GM19025 (cell line): ENCODE results near the gene DUOXA1.
"Not testable (repeated sequence)": the region's sequence is repeated elsewhere in the genome, so short reads cannot be mapped to it uniquely, and the experiment has no call there.

Experiments
- ATAC-seq: cut with Tn5 transposase; IDR thresholded peaks from one replicate; pipeline ENCODE4 v1.9.1; 2021; ENCODE audit warnings: mild to moderate bottlenecking, low read depth, moderate library complexity; ENCODE audit not compliant: unreplicated experiment

The DUOXA1 gene

GRCh38 chr15:45151998-45152828 lies 22.5 kb upstream of the DUOXA1 start:
- ATAC-seq = no peak

DNA sequence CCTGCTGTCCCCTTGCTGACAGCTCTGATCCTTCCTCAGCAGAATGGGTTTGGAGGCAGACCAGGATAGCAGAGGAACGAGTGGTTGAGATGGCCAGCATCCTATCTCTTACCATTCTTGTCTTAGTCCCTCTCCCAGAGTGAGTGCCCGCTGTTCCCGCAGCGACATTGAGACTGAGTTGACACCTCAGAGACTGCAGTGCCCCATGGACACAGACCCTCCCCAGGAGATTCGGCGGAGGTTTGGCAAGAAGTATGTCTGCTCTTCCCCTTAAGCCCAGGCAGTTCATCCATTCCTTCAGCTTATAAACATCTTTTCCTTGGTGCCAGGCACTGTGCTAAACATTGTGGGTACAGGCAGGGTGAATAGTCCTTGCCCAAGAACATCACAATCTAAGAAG lies 21.3 kb upstream of the DUOXA1 start:
- ATAC-seq = no peak

DNA sequence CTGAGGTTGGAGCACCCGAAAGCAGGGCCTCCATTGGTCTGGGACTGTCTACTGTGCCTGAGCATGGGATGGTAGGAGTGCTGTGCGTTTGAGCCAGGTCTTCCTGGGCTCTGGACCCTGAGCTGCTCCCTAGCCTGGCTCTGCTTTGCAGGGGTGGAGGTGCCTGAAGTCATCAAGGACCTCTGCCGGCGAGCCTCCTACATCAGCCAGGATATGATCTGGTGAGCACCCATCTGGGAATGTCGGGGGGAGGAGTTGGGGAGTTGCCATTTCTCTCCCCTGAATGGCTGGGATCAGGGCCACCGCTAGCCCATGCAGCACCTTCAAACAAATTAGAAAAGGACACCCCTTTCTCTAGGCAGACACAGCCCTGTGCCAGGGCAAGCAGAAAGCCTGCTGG lies 20.8 kb upstream of the DUOXA1 start:
- ATAC-seq = no peak

DNA sequence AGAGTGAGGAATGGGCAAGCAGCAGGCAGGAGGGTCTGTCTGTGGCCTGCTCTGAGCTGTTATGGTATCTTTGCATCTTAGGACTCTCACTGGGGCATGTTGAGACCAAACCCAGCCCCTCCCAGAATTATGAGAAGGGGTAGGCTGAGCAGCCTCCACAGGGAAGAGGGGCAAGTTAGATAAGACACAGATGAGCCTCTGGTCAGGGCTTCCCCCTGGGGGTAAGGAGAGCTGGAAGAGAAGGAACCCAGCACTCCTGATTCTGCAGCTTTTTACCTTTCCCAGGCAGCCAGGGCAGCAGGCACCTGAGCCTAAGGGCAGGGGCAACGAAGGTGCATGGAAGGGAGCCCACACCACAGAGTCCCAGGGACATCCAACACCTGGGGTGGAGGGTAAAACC lies 19.4 kb upstream of the DUOXA1 start:
- ATAC-seq = no peak

DNA sequence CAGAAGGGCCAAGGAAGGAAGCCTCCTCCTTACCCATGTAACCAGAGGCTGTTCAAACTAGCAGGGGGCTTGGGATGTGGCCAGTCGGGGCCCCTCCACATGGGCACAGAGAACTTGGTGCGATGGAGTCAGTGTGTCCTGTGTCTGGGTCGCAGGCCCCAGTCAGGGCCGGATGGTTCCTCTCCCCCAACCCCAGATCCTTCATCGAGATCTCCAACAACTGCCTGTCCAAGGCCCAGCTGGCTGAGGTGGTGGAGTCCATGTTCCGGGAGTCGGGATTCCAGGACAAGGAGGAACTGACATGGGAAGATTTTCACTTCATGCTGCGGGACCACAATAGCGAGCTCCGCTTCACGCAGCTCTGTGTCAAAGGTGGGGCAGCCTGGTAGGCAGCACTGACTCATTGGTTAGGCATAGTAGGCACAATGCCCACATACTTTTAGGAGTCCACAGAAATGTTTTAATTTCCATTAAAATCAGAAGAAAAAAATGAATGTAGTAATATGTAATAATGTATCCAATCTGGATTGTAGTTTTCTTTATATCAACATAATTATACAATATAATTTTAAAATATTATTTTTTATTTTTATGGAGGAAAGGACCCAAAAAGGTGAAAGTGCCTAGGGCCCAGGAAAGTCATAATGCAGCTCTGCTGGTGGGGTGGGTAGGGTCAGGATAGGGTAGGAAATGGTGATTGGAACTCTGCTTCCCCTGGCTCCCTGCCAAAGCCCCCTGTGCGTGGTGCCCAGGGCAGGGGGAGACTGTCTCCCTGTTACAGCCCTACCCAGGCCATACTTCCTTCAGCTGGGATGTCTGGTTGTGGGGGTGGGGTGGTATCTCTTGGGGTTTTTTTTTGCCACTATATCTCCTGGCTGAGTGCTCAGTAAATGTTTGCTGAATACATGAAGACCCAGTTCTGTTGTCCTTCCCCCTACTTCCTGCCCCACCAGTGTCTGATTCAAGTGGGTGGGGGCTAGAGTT lies 18.7 kb upstream of the DUOXA1 start:
- ATAC-seq = no peak

DNA sequence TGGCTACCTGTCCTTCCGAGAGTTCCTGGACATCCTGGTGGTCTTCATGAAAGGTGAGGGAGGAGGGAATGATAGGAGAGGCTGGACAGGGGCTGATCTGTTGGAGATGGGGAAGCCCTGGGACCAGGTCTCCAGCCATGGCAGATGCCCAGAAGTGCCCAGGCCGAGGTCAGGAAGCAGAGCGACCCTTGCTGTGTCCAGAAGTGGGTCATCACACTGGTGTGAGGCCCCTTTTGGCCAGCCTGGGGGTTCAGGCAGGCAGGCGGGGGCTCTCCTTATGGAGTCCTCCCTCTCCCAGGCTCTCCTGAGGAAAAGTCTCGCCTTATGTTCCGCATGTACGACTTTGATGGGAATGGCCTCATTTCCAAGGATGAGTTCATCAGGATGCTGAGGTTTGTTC lies 17.9 kb upstream of the DUOXA1 start:
- no peak for ATAC-seq

- no peak for ATAC-seq
Observed at GRCh38 chr15:45146405-45146804, 16.7 kb upstream of the DUOXA1 start.

GRCh38 chr15:45144775-45145174 lies 15.1 kb upstream of the DUOXA1 start:
- ATAC-seq = no peak

DNA sequence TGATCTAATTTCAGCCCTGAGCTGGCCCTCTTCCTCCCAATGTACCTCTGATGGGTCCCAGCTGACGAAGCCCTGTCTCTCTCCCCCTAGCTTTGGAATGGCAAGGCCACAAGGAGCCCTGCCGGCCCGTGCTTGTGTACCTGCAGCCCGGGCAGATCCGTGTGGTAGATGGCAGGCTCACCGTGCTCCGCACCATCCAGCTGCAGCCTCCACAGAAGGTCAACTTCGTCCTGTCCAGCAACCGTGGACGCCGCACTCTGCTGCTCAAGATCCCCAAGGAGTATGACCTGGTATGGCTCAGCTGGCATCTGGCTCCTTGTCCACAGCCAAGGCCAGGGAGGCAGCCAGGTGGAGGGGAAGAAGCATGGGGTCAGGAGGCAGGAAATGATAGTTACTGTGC lies 14.3 kb upstream of the DUOXA1 start:
- no peak for ATAC-seq

DNA sequence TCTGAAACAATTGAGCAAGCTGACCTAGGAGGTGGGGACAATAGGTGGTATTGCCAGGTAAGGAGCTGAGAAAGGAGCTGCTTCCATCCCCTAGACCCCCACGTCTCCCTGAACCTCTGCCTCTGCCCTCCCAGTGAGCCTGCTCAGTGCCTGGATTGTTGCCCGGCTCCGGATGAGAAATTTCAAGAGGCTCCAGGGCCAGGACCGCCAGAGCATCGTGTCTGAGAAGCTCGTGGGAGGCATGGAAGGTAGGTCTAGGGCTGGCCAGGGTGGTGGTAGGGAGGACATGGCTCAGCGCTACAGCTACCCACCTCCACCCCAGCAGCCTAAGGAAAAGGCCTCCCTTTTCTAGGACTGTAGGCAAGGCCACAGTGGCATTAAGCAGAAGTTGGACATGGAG lies 13.4 kb upstream of the DUOXA1 start:
- ATAC-seq = no peak

DNA sequence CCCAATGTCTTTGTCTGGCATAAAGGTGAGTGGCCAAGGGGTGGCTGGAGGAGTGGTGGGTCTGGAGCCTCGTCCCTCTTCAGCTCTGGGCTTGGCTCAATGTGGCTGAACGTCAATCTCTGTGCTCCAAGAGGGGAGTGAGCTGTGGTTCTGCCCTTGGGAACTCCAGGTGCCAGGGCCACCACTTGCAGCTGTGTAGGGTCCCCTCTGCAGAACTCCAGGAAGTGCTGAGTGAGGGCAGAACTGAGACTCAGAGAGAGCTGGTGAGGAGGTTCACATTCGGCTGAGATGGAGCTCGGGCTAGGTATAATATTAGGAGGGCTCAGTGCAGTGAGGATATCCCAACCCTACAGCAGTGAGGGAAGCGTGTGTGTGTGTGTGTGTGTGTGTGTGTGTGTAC lies 11.7 kb upstream of the DUOXA1 start:
- no peak for ATAC-seq

DNA sequence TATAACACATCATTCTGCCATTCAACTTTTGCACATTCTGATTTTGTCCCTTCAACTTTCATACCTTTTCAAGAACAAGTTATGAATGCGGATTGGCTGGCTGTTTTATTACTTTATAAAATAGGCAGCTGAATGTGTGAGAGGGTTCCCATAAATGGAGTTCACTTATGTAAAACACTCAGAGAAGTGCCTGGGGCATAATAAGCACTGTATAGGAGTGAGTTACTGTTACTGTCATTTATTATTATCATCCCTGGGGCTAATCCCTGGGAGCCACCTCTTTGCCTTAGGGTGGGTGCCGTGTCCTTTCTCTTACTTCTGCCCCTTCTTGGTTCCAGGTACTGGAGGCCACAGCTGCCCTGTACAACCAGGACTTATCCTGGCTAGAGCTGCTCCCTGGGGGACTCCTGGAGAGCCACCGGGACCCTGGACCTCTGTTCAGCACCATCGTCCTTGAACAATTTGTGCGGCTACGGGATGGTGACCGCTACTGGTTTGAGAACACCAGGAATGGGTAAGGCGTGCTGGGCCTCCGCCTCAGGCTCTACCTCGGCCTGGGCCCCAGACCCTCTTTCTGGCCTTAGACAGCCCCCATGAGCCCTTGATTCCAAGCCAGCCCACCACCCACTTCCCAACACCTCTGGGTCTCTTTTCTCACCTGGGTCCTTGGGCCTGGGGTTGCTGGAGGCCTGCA lies 11.0 kb upstream of the DUOXA1 start:
- ATAC-seq = no peak

- ATAC-seq = no peak
Observed at GRCh38 chr15:45139770-45140169, 10.1 kb upstream of the DUOXA1 start.

DNA sequence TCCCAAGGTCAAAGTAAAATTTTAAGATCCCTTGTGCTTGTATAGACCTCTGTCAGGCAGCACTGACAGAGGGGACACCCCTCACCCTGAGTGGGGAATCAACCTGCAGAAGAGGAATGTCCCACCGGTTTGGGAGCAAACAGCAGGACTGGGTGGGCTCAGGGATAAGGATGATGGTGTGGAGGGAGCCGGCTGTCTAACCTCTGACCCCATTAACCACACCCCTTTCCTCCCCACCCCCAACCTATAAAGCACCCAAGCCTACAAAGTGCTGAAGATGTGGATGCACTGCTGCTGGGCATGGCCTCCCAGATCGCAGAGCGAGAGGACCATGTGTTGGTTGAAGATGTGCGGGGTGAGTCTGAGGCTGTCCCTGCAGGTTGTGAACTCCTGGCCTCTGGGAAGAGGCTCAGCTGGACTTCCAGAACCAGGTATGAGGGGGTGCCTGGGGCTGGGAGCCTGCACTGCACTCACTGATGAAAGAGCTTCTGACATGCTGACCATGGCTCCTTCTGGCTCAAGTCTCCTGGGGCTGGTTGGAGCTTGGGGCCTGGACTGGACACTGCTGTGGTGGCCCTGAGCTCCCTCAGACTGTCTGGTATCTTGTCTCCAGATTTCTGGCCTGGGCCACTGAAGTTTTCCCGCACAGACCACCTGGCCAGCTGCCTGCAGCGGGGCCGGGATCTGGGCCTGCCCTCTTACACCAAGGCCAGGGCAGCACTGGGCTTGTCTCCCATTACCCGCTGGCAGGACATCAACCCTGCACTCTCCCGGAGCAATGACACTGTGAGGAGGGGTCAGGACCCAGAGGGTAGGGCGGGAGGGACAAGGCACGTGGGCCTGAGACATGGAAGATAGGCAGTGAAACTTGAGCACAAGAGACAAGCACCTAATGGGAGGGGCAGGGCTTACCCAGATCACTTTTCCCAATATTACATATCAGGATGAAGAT lies 9.4 kb upstream of the DUOXA1 start:
- no peak for ATAC-seq

- ATAC-seq = no peak
Observed at GRCh38 chr15:45137703-45138102, 8.0 kb upstream of the DUOXA1 start.

- ATAC-seq = no peak
Observed at GRCh38 chr15:45136378-45136764, 6.7 kb upstream of the DUOXA1 start.

DNA sequence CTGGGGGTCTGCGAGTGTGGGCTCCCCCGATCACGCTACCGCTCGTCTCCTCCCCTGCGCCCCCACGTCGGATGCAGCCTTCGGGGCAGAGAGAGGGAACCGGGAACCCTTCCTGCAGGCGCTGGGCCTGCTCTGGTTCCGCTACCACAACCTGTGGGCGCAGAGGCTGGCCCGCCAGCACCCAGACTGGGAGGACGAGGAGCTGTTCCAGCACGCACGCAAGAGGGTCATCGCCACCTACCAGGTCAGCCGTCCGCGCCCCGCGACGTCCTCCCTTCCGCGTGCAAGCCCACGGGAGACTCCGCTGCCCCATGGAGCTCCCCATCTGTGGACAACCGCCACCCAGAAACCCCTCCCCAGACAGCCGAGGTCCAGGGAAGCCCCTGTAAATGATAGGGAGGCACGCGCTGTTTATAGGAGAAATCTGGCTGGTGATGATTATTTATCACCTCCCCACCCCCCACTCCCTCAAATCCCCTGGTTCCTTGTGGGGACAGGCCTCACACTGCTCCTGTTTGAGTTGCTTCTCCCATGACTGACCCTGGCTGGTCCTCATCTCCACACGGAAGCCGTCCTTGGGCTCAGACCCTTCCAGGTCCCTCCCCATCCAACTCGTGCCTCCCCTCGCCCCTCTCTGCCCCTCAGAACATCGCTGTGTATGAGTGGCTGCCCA lies 6.2 kb upstream of the DUOXA1 start:
- not testable (repeated sequence) for ATAC-seq

DNA sequence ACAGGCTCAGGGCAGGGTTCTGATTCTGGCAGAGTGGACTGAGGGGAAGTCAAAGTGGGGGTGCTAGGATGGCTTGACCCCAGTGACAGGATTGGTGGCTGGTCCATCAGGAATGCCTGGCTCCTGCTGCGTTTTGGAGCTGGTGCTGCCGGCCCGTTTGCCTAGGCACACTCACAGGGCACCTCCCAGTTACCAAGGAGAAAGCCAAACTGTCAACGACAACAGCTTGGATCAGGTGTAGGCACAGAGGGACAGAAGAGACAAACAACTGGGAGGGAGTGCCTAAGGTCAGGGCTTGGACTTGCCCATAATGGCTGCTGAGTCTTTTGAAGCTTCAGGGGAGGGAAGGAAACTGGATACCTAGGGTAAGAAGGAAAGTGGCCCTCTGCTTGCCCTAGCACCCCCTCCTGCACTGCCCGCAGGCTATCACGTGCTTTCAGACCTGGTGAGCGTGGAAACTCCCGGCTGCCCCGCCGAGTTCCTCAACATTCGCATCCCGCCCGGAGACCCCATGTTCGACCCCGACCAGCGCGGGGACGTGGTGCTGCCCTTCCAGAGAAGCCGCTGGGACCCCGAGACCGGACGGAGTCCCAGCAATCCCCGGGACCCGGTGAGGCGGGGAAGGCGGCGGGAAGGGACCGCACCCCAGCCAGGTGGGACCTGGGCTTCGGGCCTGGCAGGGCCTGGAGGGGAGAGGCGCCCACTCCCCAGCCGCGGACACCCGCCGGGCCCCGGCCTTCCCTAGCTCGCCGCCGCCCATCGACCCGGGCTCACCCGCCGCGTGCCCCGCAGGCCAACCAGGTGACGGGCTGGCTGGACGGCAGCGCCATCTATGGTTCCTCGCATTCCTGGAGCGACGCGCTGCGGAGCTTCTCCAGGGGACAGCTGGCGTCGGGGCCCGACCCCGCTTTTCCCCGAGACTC lies 5.3 kb upstream of the DUOXA1 start:
- no peak for ATAC-seq
